Transverse colon (tissue), 4 donors: ENCODE data around the gene RERE.

Source experiments
- EP300 ChIP-seq: sonication (generic); formaldehyde crosslinking; IDR thresholded peaks from one replicate; pipeline ENCODE4 v1.6.1; 2017; ENCODE audit warnings: antibody characterized with exemption, low read depth
- POLR2AphosphoS5 ChIP-seq, 3 donors: sonication (generic); formaldehyde crosslinking; IDR thresholded peaks; one replicate each; pipeline ENCODE4 v1.6.1; 2016; ENCODE audit warnings: antibody characterized with exemption in 3 of 3
- TF ChIP-seq, protein P1 (sequence below), 5 experiments: fragments of 200-600 bp in 3 of 5; fragments of 450-650 bp in 2 of 5; sonication (generic) in 3 of 5; IDR thresholded peaks; 1 replicate in 2 of 5; 2 replicates in 3 of 5; pipeline ENCODE4 v1.5.1; 2016 to 2017; ENCODE audit warnings: antibody characterized with exemption in 5 of 5, inconsistent platforms in 3 of 5, mild to moderate bottlenecking in 2 of 5, moderate library complexity in 1 of 5

DNA sequence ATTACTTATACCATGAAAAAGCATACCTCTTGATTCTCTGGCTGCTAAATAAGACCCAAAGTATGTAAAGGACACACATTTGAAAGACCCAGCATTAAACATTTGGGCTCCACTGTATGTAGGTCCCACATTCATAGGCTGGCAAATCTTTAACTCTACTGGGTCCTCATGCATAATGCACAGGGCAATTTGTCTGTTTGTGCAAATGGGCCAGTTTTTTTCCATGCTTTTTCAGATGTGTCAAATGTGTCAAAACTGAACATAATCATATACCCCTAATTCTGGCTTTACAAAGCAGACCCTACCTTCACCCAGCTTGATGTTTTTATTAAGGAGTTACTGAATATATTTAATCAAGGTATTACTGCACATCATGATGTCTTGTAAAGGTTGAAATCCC, 63.7 kb downstream of the RERE start:
- TF ChIP-seq, protein P1, sequence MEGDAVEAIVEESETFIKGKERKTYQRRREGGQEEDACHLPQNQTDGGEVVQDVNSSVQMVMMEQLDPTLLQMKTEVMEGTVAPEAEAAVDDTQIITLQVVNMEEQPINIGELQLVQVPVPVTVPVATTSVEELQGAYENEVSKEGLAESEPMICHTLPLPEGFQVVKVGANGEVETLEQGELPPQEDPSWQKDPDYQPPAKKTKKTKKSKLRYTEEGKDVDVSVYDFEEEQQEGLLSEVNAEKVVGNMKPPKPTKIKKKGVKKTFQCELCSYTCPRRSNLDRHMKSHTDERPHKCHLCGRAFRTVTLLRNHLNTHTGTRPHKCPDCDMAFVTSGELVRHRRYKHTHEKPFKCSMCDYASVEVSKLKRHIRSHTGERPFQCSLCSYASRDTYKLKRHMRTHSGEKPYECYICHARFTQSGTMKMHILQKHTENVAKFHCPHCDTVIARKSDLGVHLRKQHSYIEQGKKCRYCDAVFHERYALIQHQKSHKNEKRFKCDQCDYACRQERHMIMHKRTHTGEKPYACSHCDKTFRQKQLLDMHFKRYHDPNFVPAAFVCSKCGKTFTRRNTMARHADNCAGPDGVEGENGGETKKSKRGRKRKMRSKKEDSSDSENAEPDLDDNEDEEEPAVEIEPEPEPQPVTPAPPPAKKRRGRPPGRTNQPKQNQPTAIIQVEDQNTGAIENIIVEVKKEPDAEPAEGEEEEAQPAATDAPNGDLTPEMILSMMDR (IDR thresholded peaks at IDR 0.05): no peak
- TF ChIP-seq POLR2AphosphoS5 (IDR thresholded peaks at IDR 0.05) (no peak), EP300 (no peak)
